NCI-H69 (cell line): Measurements from ENCODE around the gene PSMD1.
"Not testable (repeated sequence)": the region's sequence is repeated elsewhere in the genome, so short reads cannot be mapped to it uniquely, and the experiment has no call there.

Source experiments
- DNase-seq: peaks from one replicate; lab custom pipeline; 2025; lab: John Stamatoyannopoulos, UW

The PSMD1 gene

DNA sequence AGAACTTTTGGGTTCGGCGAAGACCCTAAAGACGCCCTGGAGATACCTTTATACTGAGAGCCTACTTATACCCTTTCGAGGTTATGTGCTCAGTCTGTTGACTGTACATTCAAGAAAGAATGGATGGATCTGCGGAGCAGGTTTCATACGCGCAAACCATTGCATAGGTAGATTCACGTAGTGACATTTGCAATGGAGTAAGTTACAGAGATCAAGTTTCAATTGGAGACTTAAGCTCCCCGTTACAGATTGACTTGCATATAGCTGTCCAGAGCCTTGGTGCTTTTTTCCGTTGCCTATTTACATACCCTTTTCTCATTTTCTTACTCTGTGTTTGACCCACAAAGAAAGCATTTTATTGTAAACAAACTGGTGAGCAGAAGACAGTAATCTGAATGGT, 923 bp downstream of the PSMD1 start:
- no peak for DNase-seq

DNA sequence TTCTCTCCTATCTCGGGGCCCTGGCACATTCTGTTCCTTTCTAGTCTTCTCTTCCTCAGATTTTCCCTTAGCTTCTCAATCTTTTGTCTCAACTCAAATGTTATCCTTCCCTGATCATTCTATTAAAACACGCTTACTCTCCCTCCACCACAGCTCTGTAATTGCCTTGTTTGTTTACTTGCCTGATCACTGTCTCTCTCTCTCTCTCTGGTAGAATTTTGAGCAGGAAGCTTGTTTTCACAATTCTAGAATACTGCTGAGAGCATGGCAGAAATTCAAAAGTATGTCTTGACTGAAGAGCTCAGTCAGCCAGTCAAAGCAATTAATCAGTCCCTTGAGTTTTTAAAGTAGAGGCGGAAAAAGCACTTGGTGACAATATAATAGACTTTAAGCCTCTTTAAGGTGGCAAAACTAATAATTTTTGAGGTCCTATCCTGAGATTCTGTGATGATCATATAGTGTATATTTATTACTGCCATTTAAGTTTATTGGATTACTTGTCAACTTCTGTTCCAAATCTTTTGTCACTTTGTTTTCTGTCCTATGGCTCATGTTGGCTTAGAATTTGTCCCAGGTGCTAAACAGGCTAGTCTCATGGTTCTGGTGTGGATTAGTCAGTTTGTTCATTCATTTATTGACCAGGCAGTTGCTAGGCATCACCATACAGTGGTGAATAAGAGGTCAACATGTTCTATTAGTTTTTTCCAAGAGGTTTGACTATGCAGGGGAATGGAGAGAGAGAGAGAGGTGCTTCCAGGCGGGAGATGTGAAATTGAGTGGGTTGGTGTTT, 2.3 kb downstream of the PSMD1 start:
- no peak for DNase-seq

DNA sequence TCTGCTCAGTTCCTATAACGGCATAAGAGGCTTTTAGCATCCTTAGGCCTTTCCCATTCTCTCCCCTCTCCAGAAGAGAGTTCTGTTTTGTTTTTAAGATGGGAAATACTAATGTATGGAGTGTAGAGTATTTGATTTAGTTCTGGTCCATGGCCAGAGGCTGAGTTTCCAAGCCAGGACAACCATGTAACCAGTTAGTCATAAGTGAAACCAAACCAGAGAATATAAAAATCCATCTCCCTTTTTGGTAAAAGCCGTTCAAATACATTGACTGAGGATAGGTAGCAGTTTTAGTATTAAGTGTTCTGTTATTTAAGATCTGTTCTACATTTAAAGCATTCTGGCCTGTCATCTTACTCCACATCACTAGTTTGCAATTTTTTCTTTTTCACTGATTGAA, 3.1 kb downstream of the PSMD1 start:
- no peak for DNase-seq

DNA sequence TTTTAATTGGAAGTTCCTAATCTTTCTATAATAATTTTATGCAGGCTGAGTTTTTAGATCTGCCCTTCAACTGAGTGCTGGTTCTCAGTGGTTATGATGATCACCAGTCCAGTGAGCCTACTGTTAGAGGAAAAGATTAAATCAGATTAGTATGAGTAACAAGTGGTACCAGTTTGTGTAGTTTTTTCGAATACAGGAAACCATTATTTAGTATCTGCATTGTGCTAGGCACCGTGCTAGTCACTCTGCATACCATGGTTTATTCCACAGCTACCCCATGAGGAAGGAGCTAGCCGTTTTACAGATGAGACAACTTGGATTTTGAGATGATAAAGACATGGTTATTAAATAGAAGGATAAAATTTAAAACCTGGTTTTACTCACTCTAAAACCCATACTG, 6.1 kb downstream of the PSMD1 start:
- DNase-seq = no peak

DNA sequence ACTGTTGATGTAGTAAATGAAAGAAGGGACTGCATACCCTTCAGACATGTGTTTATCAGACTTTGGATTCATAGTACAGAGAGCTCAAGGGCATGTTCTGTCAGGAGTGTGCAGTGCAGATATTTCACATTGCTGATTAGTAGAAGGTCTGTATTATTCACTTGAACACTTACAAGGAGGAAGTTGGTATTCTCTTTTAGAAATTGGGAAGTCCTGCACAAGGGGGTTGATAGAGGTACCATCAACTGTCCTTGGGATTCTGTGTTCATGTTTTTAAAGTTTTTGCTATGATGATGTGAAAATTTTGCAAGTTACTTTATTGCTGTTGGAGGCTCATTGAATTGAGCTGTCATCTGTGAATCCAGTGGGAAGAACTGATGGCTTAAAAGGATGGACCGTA, 6.7 kb downstream of the PSMD1 start:
- no peak for DNase-seq

DNA sequence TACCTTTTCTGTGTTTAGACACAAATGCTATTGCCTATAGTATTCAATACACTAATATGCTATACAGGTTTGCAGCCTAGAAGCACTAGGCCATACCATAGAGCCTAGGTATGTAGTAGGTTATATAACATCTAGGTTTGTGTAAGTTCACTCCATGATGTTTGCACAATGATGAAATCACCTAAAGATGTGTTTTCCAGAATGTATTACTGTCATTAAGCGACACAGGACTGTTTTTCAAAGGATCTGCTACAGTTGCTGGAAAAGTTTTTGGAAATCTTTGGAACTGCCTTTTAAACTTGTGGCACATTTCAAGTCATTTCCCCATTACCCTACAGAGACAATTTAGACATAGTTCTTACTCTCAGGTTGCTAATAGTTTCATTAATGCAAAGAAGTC, 9.3 kb downstream of the PSMD1 start:
- no peak for DNase-seq

DNA sequence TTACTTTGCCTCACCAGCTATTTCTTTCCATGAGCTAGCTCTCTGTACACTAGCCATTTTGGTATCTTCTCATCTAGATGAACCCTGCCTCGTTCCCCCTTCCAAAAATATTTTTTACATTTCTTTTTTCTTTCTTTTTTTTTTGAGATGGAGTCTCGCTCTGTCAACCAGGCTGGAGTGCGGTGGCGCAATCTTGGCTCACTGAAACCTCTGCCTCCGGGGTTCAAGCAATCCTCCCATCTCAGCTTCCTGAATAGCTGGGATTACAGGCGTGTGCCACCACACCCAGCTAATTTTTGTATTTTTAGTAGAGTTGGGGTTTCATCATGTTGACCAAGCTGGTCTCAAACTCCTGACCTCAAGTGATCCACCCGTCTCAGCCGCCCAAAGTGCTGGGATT, 10.9 kb downstream of the PSMD1 start:
- not testable (repeated sequence) for DNase-seq

DNA sequence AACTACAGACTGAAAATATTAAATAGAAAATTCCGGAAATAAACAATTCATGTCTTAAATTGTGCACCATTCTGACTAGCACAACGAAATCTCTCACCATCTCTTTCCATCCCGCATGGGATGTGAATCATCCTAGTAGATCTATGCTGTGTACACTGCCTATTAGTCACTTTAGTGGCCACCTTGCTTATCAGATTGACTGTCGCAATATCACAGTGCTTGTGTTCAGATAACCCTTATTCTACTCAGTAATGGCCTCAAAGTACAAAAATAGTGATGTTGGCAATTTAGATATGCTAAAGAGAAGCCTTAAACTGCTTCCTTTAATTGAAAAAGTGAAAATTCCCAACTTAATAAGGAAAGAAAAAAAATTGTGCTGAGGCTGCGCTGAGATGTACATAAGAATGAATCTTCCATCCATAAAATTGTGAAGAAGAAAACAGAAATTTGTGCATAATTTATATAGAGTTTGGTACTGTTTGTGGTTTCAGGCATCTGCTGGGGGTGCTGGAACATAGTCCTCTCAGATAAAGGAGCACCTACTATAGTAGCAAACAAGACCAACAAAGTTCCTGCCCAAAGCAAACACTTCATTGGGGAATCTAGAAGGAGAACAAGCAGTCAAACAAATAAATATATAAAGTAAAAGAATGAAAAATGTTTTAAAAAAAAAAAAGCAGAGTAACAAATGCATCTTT, 12.0 kb downstream of the PSMD1 start:
- DNase-seq = no peak

DNA sequence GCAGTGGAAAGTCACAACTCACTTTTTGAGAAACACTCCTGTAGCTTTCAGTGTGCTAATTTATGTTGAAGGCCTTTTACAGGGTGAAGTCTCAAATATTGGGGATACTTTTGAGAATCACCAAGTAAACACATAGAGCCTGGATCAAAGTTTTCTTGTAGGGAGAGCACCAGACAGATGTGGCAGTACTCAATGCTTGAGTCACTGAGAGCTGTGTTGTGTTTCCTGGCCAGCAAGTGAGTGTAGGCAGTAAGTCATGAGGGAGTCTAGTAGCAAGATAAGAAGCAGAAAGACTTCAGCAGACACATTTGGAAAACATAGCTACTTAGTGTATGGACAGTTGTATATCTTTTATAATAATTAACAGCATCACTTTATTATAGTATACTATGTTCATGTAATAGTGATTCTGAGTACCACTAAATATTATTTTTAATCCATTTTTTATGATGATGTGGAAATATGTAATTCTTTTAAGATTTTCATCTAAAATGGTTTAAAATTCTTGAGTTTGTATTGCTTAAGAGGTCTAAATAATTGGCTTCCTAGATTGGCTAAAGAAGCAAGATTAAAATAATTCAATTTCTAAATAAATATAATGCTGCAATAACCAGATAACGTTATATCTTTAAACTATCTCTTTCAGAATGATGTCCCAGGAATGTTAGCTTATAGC, 12.8 kb downstream of the PSMD1 start:
- no peak for DNase-seq

DNA sequence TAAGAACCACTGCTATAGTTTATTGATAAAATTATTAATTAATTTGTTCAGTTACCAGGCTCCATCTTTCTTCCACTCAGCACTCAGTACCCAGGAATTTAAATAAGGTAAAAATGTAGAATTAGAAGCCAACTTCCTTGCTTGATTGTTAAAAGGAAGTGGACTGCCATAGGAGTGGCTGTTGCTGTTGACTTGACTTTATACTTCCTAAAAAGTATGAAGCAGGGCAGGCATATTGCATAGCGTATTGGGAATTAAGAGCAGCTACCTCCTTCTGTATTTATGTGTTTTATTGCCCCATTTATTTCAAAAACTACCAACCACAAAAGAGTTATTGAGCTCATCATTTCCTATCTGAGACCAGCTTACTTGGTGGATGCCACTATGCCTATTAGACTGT, 27.9 kb downstream of the PSMD1 start:
- no peak for DNase-seq

DNA sequence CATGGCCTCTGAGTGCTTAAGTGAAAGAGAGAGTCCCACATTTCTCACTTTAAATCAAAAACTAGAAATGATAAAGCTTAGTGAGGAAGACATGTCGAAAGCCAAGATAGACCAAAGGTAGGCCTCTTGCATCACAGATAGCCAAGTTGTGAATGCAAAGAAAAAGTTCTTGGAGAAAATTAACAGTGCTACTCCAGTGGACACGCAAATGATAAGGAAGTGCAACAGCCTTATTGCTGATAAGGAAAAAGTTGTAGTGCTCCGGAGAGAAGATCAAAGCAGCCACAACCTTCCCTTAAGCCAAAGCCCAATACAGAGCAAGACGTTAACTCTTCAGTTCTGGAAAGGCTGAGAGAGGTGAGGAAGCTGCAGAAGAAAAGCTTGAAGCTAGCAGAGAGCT, 32.1 kb downstream of the PSMD1 start:
- DNase-seq = no peak

DNA sequence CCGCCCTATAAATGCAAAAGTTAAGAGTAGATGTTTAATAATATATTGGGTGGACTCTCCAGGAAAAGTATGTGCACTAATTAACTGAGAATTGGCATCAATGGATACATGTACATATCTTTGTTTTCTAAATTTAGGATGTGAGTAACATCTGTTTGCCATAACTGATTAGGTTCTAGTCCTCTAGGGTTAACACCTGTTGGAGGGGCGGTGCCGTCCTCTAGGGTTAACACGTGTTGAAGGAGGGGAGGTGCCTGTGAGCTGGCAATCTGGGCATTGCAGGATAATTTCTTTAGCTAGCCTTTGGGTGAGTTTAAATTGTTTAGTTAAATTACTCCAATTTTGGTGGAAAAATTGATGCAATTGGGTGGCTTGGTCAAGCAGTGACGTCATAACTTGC, 37.3 kb downstream of the PSMD1 start:
- no peak for DNase-seq

DNA sequence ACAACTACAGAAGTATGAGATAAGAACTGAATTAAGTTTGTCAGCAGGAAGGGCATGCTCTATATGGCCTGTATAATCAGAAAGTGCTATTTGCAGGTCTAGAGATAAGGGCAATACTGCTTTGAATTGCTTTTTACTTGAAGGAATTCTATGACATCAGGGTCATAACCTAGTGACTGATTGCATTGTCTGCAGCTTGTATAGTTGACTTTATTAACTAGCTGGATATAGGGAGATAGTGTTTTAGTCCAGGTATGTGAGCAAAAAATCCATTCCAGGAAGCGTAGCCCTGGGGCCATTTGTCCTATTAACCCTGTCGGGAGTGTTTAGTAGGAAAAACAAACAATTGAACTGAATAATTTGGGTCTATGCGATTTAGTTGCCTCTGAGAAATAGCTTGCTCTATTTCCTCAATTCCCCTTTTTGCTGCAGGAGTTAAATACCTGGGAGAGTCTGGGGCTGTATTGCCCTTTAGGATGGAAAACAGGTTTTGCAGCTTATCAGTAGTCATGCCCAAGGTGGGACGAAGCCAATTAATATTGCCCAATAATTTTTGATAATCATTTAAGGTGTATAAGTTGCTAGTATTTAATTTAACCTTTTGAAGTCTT, 38.2 kb downstream of the PSMD1 start:
- no peak for DNase-seq

DNA sequence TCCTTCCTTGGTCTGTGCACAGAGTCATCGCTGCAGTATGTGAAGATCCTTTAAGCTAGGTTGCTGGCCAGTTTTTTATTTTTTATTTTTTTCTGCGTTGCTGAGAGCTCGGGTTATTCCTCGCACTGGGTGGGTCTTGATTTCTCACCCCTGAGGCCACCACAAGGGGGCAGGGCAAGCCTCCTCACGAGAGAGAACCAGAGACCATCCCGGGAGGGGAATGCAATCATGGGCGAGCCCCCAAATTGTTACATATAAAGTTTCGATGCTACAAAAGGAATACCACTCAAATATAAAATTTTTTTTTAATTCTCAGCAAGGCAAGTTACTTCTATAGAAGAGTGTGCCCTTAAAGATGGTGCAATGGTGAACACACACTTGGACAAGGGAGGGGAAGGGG, 43.3 kb downstream of the PSMD1 start:
- DNase-seq = peak; percentile 0

DNA sequence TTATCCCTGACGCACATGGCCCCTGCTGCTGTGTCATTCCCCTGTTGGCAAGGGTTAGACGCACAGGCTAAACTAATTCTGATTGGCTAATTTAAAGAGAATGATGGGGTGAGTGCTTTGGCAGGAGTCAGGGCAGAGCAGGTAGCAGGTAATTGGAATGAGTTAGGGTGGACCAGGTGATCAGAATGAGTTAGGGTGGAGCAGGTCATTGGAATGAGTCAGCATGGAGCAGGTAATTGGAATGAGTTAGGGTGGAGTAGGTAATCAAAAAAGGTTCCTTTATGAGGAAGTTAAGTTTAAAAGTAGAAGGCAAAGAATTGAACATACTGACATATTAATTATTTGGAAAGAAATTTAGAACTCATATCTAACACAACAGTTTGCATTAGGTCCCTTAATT, 43.7 kb downstream of the PSMD1 start:
- DNase-seq = not testable (repeated sequence)

DNA sequence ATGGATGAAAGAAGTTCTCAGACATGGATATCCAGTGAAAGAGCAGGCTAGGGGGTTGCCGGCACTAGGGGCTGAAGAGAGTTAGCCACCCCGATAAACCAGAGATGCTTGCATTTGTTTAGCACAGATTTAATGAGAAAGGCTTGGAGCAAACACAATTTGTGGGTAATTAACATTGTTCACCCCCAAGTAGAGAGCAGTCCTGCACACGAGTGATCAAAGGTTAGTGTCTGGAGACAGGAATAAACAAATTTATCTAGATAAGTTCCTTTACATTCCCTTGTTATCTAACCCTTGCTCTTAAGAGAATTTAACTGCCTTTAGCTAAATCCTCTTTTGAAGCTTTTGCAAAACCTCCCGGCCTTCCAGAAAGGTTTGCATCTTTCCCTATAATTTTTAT, 44.3 kb downstream of the PSMD1 start:
- DNase-seq = no peak

DNA sequence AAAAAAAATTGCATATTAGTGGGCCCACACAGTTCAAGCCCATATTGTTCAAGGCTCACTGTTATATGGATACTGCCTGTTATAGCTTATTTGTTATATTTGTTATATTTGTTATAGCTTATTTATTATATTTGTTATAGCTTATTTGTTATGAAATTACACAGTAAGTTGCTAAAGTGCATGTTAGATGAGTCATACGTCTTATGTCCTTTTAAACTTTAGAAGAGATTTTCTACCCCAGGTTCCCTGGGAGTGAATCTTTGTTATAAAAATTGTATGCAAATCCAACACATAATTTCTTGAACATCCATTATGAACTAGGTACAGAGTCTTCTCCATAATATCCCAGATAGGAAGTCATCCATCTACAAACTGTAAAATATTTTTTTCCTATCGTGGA, 46.1 kb downstream of the PSMD1 start:
- no peak for DNase-seq

DNA sequence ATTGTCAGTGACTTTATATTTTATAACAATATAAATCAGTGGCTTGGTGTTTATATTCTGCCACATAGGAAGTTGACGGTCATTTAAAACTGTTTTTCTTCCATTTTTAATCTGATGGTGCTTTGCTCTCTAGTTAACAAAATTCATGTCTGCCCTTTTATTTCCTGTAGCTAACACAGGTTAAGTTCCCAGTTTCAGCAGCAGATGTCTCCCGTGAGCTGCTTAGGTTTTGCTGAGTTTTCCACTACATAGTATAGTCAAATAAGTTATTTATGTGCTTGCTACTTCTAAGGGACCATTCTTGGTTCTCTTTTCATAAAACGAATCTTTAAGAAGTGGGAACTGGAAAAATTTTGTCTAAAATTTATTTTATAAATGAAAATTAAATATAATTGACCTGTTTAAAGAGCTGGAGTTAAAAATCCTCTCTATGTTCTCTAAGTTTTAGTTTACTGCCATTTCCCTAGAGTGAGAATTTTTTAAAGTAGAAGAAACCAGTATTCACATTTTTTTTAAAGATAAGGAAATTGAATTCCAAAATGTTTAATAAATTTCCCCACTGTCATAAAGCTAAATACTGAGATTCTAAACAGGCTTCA, 47.5 kb downstream of the PSMD1 start:
- peak; percentile 2 for DNase-seq

DNA sequence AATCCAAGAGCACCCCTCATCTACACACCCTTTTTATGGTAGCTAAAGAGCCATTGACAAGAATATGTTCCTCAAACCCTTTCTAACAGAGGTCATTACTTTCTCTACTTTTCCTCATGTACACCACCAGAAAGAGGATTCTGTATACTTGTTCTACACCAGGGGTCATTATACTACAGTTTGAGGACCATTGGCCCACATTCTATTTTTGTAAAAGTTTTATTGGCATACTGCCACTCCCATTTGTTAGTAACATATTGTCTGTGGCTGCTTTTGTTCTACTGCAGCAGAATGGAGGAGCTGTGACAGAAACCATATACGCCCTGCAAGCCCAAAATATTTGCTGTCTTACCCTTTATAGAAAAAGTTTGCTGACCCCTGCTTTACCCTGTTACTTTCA, 53.9 kb downstream of the PSMD1 start:
- DNase-seq = no peak

DNA sequence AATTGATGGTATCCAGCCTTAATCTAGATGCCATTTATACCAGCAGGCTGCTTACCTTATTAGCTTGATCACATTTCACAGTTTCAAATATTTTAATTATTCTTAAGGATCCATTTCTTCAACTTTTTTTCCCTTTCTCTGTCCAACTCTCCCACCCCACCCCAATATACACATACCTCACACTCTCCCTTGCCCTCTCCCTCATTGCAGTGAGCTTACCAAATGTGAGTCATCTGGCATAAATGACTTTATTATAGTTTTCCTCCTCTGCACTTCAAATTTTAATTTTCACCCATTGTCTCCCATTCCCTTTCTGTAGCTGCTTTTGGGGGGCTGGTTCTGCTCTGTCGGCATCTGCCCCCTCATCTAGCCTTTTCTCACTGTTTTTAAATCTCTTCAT, 55.3 kb downstream of the PSMD1 start:
- no peak for DNase-seq

DNA sequence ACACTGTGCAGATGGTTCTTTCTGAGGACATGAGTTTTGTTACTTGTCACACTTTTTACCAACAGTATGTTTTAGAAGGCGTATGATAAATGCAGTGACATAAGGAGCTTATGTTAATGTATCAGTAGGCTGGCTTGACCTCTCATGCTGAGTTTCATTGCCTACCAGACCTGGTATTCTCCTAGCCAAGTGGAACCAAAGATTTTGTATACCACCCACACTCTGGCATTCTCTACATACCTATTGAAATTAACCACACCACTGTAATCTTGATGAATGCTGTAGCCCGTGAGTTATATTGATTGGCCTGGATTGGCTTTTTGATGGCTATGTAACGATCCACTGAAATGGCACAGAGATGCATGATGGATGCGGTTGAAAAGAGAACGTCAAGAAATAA, 56.8 kb downstream of the PSMD1 start:
- no peak for DNase-seq

DNA sequence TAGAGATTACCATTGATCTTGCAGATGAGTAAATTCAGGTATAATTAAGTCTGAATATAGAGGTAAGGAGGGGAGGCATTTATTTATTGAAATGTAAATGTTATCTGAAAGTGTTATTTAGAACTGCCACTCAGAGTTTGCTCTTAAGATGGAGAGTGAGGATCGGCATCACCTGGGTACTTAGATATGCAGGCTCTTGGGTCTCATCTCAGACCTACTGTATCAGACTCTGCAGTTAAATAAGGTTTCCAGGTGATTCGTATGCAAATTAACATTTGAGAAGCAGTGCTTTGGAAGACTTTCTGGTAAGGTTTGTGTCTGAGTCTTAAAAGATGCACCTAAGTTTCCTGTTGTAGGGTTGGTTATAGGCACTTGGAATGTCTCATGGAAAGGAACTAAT, 59.0 kb downstream of the PSMD1 start:
- no peak for DNase-seq
